ENCODE measurements around the gene MAPT. TPM values are rescaled to one million over a fixed set of nuclear protein-coding genes. Genes with fewer than 3 reads are reported as not detected.

Gene MAPT
- 2.1 and 3.6 TPM in 2 replicates for total RNA-seq (2016; rRNA removed; fragmentation: Illumina TruSeq; extraction: Trizol)
- total RNA-seq (2016; cell fraction: cytosol; rRNA removed; fragmentation: Illumina TruSeq; extraction: Trizol; ENCODE audit: low read depth) = 2.0 and 2.2 TPM in 2 replicates
- total RNA-seq (2016; cell fraction: insoluble cytoplasmic fraction; rRNA removed; fragmentation: Illumina TruSeq; extraction: Trizol) = 1.7 and 2.4 TPM in 2 replicates
- 2.1 and 2.3 TPM in 2 replicates for total RNA-seq (2016; cell fraction: membrane; rRNA removed; fragmentation: Illumina TruSeq; extraction: Trizol)
- 1.8 and 2.7 TPM in 2 replicates for total RNA-seq (2016; cell fraction: nucleus; rRNA removed; fragmentation: Illumina TruSeq; extraction: Trizol)
- polyA plus RNA-seq (2011; rRNA removed) = 2.8 and 3.3 TPM in 2 replicates
- 1.4 and 1.9 TPM in 2 replicates for polyA plus RNA-seq (2011; cell fraction: cytosol; rRNA removed)
- polyA plus RNA-seq (2011; cell fraction: nucleus; rRNA removed) = 3.1 and 3.6 TPM in 2 replicates
- polyA plus RNA-seq (2012) = 3.8 and 7.8 TPM in 2 replicates
- polyA plus RNA-seq (2016; cell fraction: cytosol; fragmentation: Illumina TruSeq; extraction: Trizol; ENCODE audit: low read depth) = 6.6 and 6.7 TPM in 2 replicates
- polyA plus RNA-seq (2016; cell fraction: insoluble cytoplasmic fraction; fragmentation: Illumina TruSeq; extraction: Trizol; ENCODE audit: low read depth) = 4.1 and 6.8 TPM in 2 replicates
- 4.0 and 5.5 TPM in 2 replicates for polyA plus RNA-seq (2016; cell fraction: membrane; fragmentation: Illumina TruSeq; extraction: Trizol; ENCODE audit: low read depth)
- polyA plus RNA-seq (2016; cell fraction: nucleus; fragmentation: Illumina TruSeq; extraction: Trizol; ENCODE audit: insufficient read depth, low read depth) = 3.8 and 5.1 TPM in 2 replicates
- 2.0 and 2.7 TPM in 2 replicates for polyA minus RNA-seq (2011; rRNA and poly(A)+ RNA removed; ENCODE audit: low replicate concordance)
- 0.97 and 2.1 TPM in 2 replicates for polyA minus RNA-seq (2011; cell fraction: cytosol; rRNA and poly(A)+ RNA removed)
- polyA minus RNA-seq (2011; cell fraction: nucleus; rRNA and poly(A)+ RNA removed) = 1.4 and 1.7 TPM in 2 replicates
- percentile 35 among the genes with signal in this experiment for Bru-seq, nascent RNA
- percentile 35 among the genes with signal in this experiment for BruChase-seq, experiment 1, labeled RNA remaining after a 6-hour chase
- percentile 34 among the genes with signal in this experiment for BruChase-seq, experiment 2, labeled RNA remaining after a 2-hour chase
- long read RNA-seq, experiment 1, full-length matches to known transcripts = 3 of 8 reads
- long read RNA-seq, experiment 1, partial matches to known transcripts = 0 of 8 reads
- long read RNA-seq, experiment 1, other reads (novel, unspliced or antisense) = 5 of 8 reads
- long read RNA-seq, experiment 2, full-length matches to known transcripts = 4 of 16 reads
- long read RNA-seq, experiment 2, partial matches to known transcripts = 2 of 16 reads
- long read RNA-seq, experiment 2, other reads (novel, unspliced or antisense) = 10 of 16 reads

DNA sequence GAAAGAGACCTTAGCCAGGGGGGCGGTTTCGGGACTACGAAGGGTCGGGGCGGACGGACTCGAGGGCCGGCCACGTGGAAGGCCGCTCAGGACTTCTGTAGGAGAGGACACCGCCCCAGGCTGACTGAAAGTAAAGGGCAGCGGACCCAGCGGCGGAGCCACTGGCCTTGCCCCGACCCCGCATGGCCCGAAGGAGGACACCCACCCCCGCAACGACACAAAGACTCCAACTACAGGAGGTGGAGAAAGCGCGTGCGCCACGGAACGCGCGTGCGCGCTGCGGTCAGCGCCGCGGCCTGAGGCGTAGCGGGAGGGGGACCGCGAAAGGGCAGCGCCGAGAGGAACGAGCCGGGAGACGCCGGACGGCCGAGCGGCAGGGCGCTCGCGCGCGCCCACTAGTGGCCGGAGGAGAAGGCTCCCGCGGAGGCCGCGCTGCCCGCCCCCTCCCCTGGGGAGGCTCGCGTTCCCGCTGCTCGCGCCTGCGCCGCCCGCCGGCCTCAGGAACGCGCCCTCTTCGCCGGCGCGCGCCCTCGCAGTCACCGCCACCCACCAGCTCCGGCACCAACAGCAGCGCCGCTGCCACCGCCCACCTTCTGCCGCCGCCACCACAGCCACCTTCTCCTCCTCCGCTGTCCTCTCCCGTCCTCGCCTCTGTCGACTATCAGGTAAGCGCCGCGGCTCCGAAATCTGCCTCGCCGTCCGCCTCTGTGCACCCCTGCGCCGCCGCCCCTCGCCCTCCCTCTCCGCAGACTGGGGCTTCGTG, at the start of gene MAPT:
Gene MAPT (plus strand): TSS at position 533 of the 763 bp plus-strand sequence. CDS start 67,784 bp downstream, outside the sequence.
- peak within 1 kb of the TSS; percentile 75 to 87 (median 84) for H3K4me3 ChIP-seq (replicated peaks in 1 of 3; ENCODE audit: insufficient read depth in 1 of 3, low read depth in 2 of 3, low read length in 3 of 3)
- H3K4me1 ChIP-seq (ENCODE audit: insufficient read depth, low read length) = peaks cover 38% of the 10 kb centered on the region
- BruUV-seq (replicated peaks) = no TSS peak
- ATAC-seq (peak; percentile 89), FAIRE-seq (peak; percentile 87), DNase-seq (ENCODE audit: low spot score) (peak; percentile 83)
- H3K36me3 ChIP-seq (replicated peaks in 1 of 2; ENCODE audit: control insufficient read depth in 1 of 2, insufficient read depth in 2 of 2, low read length in 2 of 2) = no peaks in the 10 kb centered on the region
- POLR2A ChIA-PET = no interaction called here
- CTCF ChIA-PET (ENCODE audit: low intra/inter-chr PET ratio, low total read pairs) = interaction anchor here (2.6 kb wide), 1 partner anchor 55 kb away, joined by 13 read pairs; no protein-coding TSS in a partner anchor
- H3K27me3 ChIP-seq (ENCODE audit: control insufficient read depth in 1 of 2, insufficient read depth in 2 of 2, low read length in 2 of 2) = peaks cover 6 to 47% of the 10 kb centered on the region in 2 experiments
- H3K9ac ChIP-seq (ENCODE audit: insufficient read depth, low read depth, low read length) = peak within 1 kb of the TSS; percentile 54; the same call in 1 of the 2 replicates
- WGBS (ENCODE audit: low lambda C conversion rate) = 25% methylated on average over 52 of the region's 97 CpGs
- intact Hi-C loops (cut with micrococcal nuclease; ENCODE audit: unreplicated experiment) = loop anchor here (10.0 kb wide), 1 partner anchor 51 kb away; no protein-coding TSS in a partner anchor
- no peaks in the 10 kb centered on the region for H3K9me3 ChIP-seq (ENCODE audit: low read length)
- H3K79me2 ChIP-seq (ENCODE audit: insufficient read depth, low read length) = no peaks in the 10 kb centered on the region
- no peaks in the 10 kb centered on the region; the same call in 1 of the 2 replicates for H4K20me1 ChIP-seq (ENCODE audit: insufficient read depth, low read length)
- H3K27ac ChIP-seq (ENCODE audit: extremely low read length, insufficient read depth, low read length) = no peak within 1 kb of the TSS
- peak within 1 kb of the TSS; percentile 96 for H3K4me2 ChIP-seq (ENCODE audit: low read depth, low read length)
- in situ Hi-C loops (cut with HindIII; ENCODE audit: extremely low pct_ligation_motif_present, low pct_unique_long_range_greater_than_20kb) = no loop called here
- H2AFZ ChIP-seq (ENCODE audit: low read length) = peak within 1 kb of the TSS; percentile 1
- peak; percentile 84; the same call in 1 of the 2 replicates for TF ChIP-seq KLF12 (CRISPR knock-in tag; IDR thresholded peaks at IDR 0.05; ENCODE audit: borderline replicate concordance)
- no peak for TF ChIP-seq NR2F2 (IDR thresholded peaks at IDR 0.05; ENCODE audit: borderline replicate concordance, low read depth)
- TF ChIP-seq ZNF644 (CRISPR knock-in tag; IDR thresholded peaks at IDR 0.05; ENCODE audit: low read depth) = 0 out of 2 replicates have a peak, but pooled peaks have one; percentile 9
- TF ChIP-seq ZNF18 (CRISPR knock-in tag; IDR thresholded peaks at IDR 0.05; ENCODE audit: insufficient replicate concordance) = peak; percentile 37
- TF ChIP-seq, protein P1, sequence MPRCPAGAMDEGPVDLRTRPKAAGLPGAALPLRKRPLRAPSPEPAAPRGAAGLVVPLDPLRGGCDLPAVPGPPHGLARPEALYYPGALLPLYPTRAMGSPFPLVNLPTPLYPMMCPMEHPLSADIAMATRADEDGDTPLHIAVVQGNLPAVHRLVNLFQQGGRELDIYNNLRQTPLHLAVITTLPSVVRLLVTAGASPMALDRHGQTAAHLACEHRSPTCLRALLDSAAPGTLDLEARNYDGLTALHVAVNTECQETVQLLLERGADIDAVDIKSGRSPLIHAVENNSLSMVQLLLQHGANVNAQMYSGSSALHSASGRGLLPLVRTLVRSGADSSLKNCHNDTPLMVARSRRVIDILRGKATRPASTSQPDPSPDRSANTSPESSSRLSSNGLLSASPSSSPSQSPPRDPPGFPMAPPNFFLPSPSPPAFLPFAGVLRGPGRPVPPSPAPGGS (CRISPR knock-in tag; IDR thresholded peaks at IDR 0.05) = peak; percentile 83; the same call in 1 of the 2 replicates
- peak; percentile 35; the same call in 1 of the 2 replicates for TF ChIP-seq ZNF431 (CRISPR knock-in tag; IDR thresholded peaks at IDR 0.05; ENCODE audit: borderline replicate concordance, low read depth)
- TF ChIP-seq DNMT3B (CRISPR knock-in tag; conservative IDR thresholded peaks at IDR 0.05) = no peak
- 0 out of 2 replicates have a peak, but pooled peaks have one; percentile 37 for TF ChIP-seq ZNF773 (CRISPR knock-in tag; IDR thresholded peaks at IDR 0.05; ENCODE audit: borderline replicate concordance)

Data from HepG2 (cell line).